ENCODE results near the gene ERCC6L2.

DNA sequence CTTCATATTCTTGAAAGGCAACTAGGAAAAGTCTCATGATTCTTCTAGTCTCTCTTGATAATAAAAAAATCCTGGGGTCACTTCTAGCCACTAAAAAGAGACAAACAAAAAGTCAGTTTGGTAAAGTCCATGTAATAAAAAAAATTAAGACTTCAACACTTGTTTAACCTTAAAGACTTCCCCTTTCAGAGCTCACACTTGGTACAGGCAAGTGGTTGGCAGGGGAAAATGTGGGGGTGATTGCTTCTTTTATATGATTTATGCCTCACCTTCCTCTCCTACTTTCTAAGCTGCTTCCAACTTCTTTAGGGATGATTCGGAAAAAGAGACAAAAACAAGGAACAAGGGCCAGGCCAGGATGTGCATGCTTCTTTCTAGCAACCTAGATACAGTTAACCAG is 5.1 kb upstream of the ERCC6L2 start:
- TF ChIP-seq, protein P1, sequence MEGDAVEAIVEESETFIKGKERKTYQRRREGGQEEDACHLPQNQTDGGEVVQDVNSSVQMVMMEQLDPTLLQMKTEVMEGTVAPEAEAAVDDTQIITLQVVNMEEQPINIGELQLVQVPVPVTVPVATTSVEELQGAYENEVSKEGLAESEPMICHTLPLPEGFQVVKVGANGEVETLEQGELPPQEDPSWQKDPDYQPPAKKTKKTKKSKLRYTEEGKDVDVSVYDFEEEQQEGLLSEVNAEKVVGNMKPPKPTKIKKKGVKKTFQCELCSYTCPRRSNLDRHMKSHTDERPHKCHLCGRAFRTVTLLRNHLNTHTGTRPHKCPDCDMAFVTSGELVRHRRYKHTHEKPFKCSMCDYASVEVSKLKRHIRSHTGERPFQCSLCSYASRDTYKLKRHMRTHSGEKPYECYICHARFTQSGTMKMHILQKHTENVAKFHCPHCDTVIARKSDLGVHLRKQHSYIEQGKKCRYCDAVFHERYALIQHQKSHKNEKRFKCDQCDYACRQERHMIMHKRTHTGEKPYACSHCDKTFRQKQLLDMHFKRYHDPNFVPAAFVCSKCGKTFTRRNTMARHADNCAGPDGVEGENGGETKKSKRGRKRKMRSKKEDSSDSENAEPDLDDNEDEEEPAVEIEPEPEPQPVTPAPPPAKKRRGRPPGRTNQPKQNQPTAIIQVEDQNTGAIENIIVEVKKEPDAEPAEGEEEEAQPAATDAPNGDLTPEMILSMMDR (IDR thresholded peaks at IDR 0.05): no peak
- TF ChIP-seq EZH2 (IDR thresholded peaks at IDR 0.05) (no peak), EZH2phosphoT487 (IDR thresholded peaks at IDR 0.05) (no peak)

Measured in neural progenitor cell (in vitro differentiated cells).